K562 (cell line): ENCODE results near the gene MEX3A. TPM values are rescaled to one million over a fixed set of nuclear protein-coding genes. Genes with fewer than 3 reads are reported as not detected.

Experiments used
- ATAC-seq: fragments of 200-7000 bp; cut with Tn5 transposase; 3 replicates; pipeline ENCODE4 v1.9.1; 2020; ENCODE audit warnings: moderate library complexity
- BruUV-seq: library from RNA; stranded (reverse); fragments of 400-500 nt; replicated peaks from 2 replicates; lab custom pipeline; 2021; lab: Mats Ljungman, UMichigan
- CTCF ChIA-PET: fragments of 300-600 bp; formaldehyde crosslinking; extraction: SDS; loops from one replicate; lab custom pipeline; 2021; ENCODE audit warnings: low intra/inter-chr PET ratio; lab: Yijun Ruan, JAX
- POLR2A ChIA-PET: fragments of 300-600, 350-650 bp; sonication (Branson Sonifier 250); formaldehyde crosslinking; extraction: SDS; loops from one replicate; lab custom pipeline; 2021; ENCODE audit warnings: antibody characterized with exemption, inconsistent platforms; lab: Yijun Ruan, JAX
- DNase-seq, 4 experiments: peaks; one replicate each; pipeline versions ENCODE4 v3.0.0 to v3.0.0-alpha.2; 2011 to 2018; ENCODE audit warnings: low spot score in 3 of 4, mixed read lengths in 3 of 4; ENCODE audit errors: extremely low read depth in 1 of 4
- FAIRE-seq: peaks from 2 replicates; lab custom pipeline; 2011; peaks lifted over from hg19 to GRCh38; lab: Jason Lieb, UNC
- H2AFZ ChIP-seq: 2 replicates; pipeline ENCODE4 v1.6.0; 2011; ENCODE audit warnings: low read depth, low read length, control low read depth, inconsistent platforms
- H3K27ac ChIP-seq: fragments of 200-600 bp; 3 replicates; pipeline ENCODE4 v1.8.0; 2011; ENCODE audit warnings: low read depth, mild to moderate bottlenecking, control low read depth, inconsistent platforms, low read length, moderate library complexity, mixed read lengths; ENCODE audit errors: extremely low read depth
- H3K27me3 ChIP-seq, 2 experiments: fragments of 300-600 bp in 1 of 2; 2 replicates in 1 of 2; 3 replicates in 1 of 2; pipeline versions ENCODE4 v1.6.0 to v1.8.0; 2011; ENCODE audit warnings: inconsistent platforms in 2 of 2, low read length in 2 of 2, mild to moderate bottlenecking in 1 of 2, mixed read lengths in 1 of 2, moderate library complexity in 1 of 2; ENCODE audit not compliant: control insufficient read depth in 2 of 2, insufficient read depth in 2 of 2
- H3K36me3 ChIP-seq: fragments of 300-600 bp; 3 replicates; pipeline ENCODE4 v1.8.0; 2011; ENCODE audit warnings: mild to moderate bottlenecking, low read length, inconsistent platforms; ENCODE audit not compliant: control insufficient read depth, insufficient read depth
- H3K4me1 ChIP-seq, 2 experiments: fragments of 200-600 bp in 1 of 2; replicated peaks in 1 of 2; 2 replicates in 1 of 2; 3 replicates in 1 of 2; pipeline versions ENCODE4 v1.5.1 to v1.8.0; 2011; ENCODE audit warnings: inconsistent platforms in 2 of 2, low read length in 2 of 2, mild to moderate bottlenecking in 1 of 2, mixed read lengths in 1 of 2, moderate library complexity in 1 of 2; ENCODE audit not compliant: control insufficient read depth in 2 of 2, insufficient read depth in 2 of 2
- H3K4me2 ChIP-seq: 2 replicates; pipeline ENCODE4 v1.6.1; 2011; ENCODE audit warnings: low read length, control low read depth, inconsistent platforms, mixed read lengths; ENCODE audit not compliant: insufficient read depth
- H3K4me3 ChIP-seq: fragments of 200-600 bp; sonication (generic), shearing (Covaris generic); 2 replicates; pipeline ENCODE4 v1.5.1; 2016; ENCODE audit warnings: control low read depth, inconsistent platforms
- H3K79me2 ChIP-seq: fragments of 200-600 bp; 3 replicates; pipeline ENCODE4 v1.8.0; 2011; ENCODE audit warnings: low read length, inconsistent platforms; ENCODE audit not compliant: control insufficient read depth, insufficient read depth
- H3K9ac ChIP-seq, 2 experiments: 2 replicates each; pipeline versions ENCODE4 v1.6.0 to v1.6.1; 2011; ENCODE audit warnings: low read depth in 2 of 2, low read length in 2 of 2, control low read depth in 1 of 2, inconsistent platforms in 1 of 2, mild to moderate bottlenecking in 1 of 2, mixed read lengths in 1 of 2; ENCODE audit not compliant: insufficient read depth in 1 of 2
- H3K9me1 ChIP-seq: one replicate; pipeline ENCODE4 v1.6.0; 2011; ENCODE audit warnings: inconsistent platforms, mild to moderate bottlenecking, low read length, moderate library complexity; ENCODE audit not compliant: control insufficient read depth, insufficient read depth
- H3K9me3 ChIP-seq: replicated peaks from 2 replicates; pipeline ENCODE4 v1.5.1; 2011; ENCODE audit warnings: low read depth, low read length, inconsistent platforms; ENCODE audit not compliant: control insufficient read depth, insufficient read depth
- H4K20me1 ChIP-seq: replicated peaks from 2 replicates; pipeline ENCODE4 v1.6.1; 2011; ENCODE audit warnings: low read length, inconsistent platforms, mixed read lengths; ENCODE audit not compliant: control insufficient read depth, insufficient read depth
- ARID1B ChIP-seq: fragments of 450-650 bp; IDR thresholded peaks from 2 replicates; pipeline ENCODE4 v1.6.1; 2016; ENCODE audit warnings: antibody characterized with exemption, mild to moderate bottlenecking, inconsistent platforms
- ASH1L ChIP-seq: fragments of 450-650 bp; IDR thresholded peaks from 2 replicates; pipeline ENCODE4 v1.6.1; 2018; ENCODE audit warnings: borderline replicate concordance, mild to moderate bottlenecking, low read depth; ENCODE audit not compliant: partially characterized antibody
- BACH1 ChIP-seq: fragments of 200-800 bp; sonication (Bioruptor generic); IDR thresholded peaks from 2 replicates; pipeline ENCODE4 v1.6.1; 2016; ENCODE audit warnings: missing genetic modification characterization, missing compliant biosample characterization
- BRD9 ChIP-seq: fragments of 450-650 bp; IDR thresholded peaks from 2 replicates; pipeline ENCODE4 v1.6.1; 2018; ENCODE audit warnings: low read depth; ENCODE audit not compliant: partially characterized antibody
- CXXC5 ChIP-seq: fragments of 250-450 bp; sonication (Bioruptor Pico); IDR thresholded peaks from 2 replicates; pipeline ENCODE4 v1.8.0; 2022; ENCODE audit warnings: inconsistent platforms, mild to moderate bottlenecking, moderate library complexity
- FOXA1 ChIP-seq: fragments of 450-650 bp; IDR thresholded peaks from 2 replicates; pipeline ENCODE4 v1.6.1; 2016; ENCODE audit warnings: mild to moderate bottlenecking, borderline replicate concordance
- HDAC1 ChIP-seq, 2 experiments: fragments of 450-650 bp; IDR thresholded peaks; 2 replicates each; pipeline ENCODE4 v1.6.1; 2016 to 2017; ENCODE audit warnings: inconsistent platforms in 1 of 2, mild to moderate bottlenecking in 1 of 2, moderate library complexity in 1 of 2
- JUN ChIP-seq, 2 experiments: sonication (generic) in 1 of 2; formaldehyde crosslinking in 1 of 2; IDR thresholded peaks; 2 replicates each; pipeline versions ENCODE4 v1.6.1 to v1.8.0; 2012 to 2022; ENCODE audit warnings: borderline replicate concordance in 2 of 2, mild to moderate bottlenecking in 2 of 2, improper control_type of control experiment in 1 of 2, low read depth in 1 of 2, low read length in 1 of 2, missing genetic modification reagents in 1 of 2
- MAFG ChIP-seq: fragments of 450-650 bp; conservative IDR thresholded peaks from 2 replicates; pipeline ENCODE4 v1.6.1; 2016; ENCODE audit warnings: missing genetic modification characterization, missing compliant biosample characterization
- MECOM ChIP-seq: fragments of 250-450 bp; sonication (Bioruptor Pico); IDR thresholded peaks from 2 replicates; pipeline ENCODE4 v1.8.0; 2022; ENCODE audit warnings: inconsistent platforms
- NRF1 ChIP-seq, 2 experiments: fragments of 450-650 bp; IDR thresholded peaks in 1 of 2; conservative IDR thresholded peaks in 1 of 2; 2 replicates each; pipeline ENCODE4 v1.6.1; 2014; ENCODE audit warnings: mild to moderate bottlenecking in 2 of 2
- PHF8 ChIP-seq: fragments of 200-600 bp; sonication (generic); IDR thresholded peaks from 2 replicates; pipeline ENCODE4 v1.6.1; 2012; ENCODE audit warnings: mixed run types, mild to moderate bottlenecking, inconsistent platforms, low read length, moderate library complexity, borderline replicate concordance
- RAD21 ChIP-seq, 2 experiments: fragments of 250-450 bp in 1 of 2; fragments of 450-650 bp in 1 of 2; sonication (Bioruptor Pico) in 1 of 2; formaldehyde crosslinking in 1 of 2; IDR thresholded peaks in 1 of 2; conservative IDR thresholded peaks in 1 of 2; 2 replicates each; pipeline versions ENCODE4 v1.4.0 to v1.8.0; 2020 to 2022; ENCODE audit warnings: mild to moderate bottlenecking in 2 of 2, moderate library complexity in 1 of 2
- SMARCA4 ChIP-seq: fragments of 450-650 bp; IDR thresholded peaks from 2 replicates; pipeline ENCODE4 v1.6.1; 2016
- SPI1 ChIP-seq: IDR thresholded peaks from 2 replicates; pipeline ENCODE4 v1.6.1; 2011; ENCODE audit warnings: low read depth, low read length, control low read depth, borderline replicate concordance
- ZFX ChIP-seq: sonication (generic); formaldehyde crosslinking; IDR thresholded peaks from 2 replicates; pipeline ENCODE4 v1.8.0; 2022; ENCODE audit warnings: mild to moderate bottlenecking, missing genetic modification reagents, moderate library complexity
- ZNF175 ChIP-seq: fragments of 200-800 bp; sonication (Bioruptor generic); IDR thresholded peaks from 2 replicates; pipeline ENCODE4 v1.6.1; 2016; ENCODE audit warnings: low read depth, mild to moderate bottlenecking, missing genetic modification characterization, missing compliant biosample characterization
- ZNF740 ChIP-seq, 3 experiments: fragments of 200-800 bp in 1 of 3; sonication (Bioruptor generic) in 1 of 3; sonication (generic) in 1 of 3; formaldehyde crosslinking in 1 of 3; IDR thresholded peaks; 2 replicates each; pipeline versions ENCODE4 v1.6.1 to v1.8.0; 2016 to 2022; ENCODE audit warnings: mild to moderate bottlenecking in 2 of 3, missing compliant biosample characterization in 2 of 3, missing genetic modification characterization in 2 of 3, missing genetic modification reagents in 1 of 3
- ZNF76 ChIP-seq: fragments of 250-450 bp; sonication (Bioruptor Pico); IDR thresholded peaks from 2 replicates; pipeline ENCODE4 v1.4.0; 2020; ENCODE audit warnings: mild to moderate bottlenecking, moderate library complexity, borderline replicate concordance
- WGBS: fragments of 100-300 bp; shearing (Covaris generic); methylation state at CpG from one replicate; pipeline ENCODE4 v1.1.6; 2016; ENCODE audit warnings: low coverage, mixed read lengths; ENCODE audit not compliant: insufficient coverage; ENCODE audit errors: missing lambda C conversion rate; 5-methylcytosine and 5-hydroxymethylcytosine counted together
- in situ Hi-C: fragments of 300-500 bp; cut with MboI; formaldehyde crosslinking; loops from 4 replicates; pipeline ENCODE4 v1.15.0; 2018; ENCODE audit warnings: inconsistent platforms, mixed read lengths
- intact Hi-C: fragments of 100-400 bp; cut with micrococcal nuclease; formaldehyde crosslinking; loops from 2 replicates; pipeline ENCODE4 v1.14.2; 2022
- polyA plus RNA-seq, 8 experiments: library from polyadenylated mRNA; depleted of rRNA in 4 of 8; stranded (reverse) in 5 of 8; unstranded in 3 of 8; fragments of >200 nt; fragmentation: Nextera tagmentation in 2 of 8; fragmentation: Illumina TruSeq in 1 of 8; extraction: Ambion mirVana in 2 of 8; extraction: Trizol in 1 of 8; gene quantifications; 2 replicates each; pipeline versions ENCODE4 v1.2.1 to v1.2.3, GENCODE V29; 2011 to 2014; ENCODE audit warnings: inconsistent platforms in 1 of 8, missing spikeins in 1 of 8
- total RNA-seq, 7 experiments: library from RNA; depleted of rRNA in 6 of 7; stranded (reverse); fragments of >200 nt in 6 of 7; fragmentation: Illumina TruSeq in 2 of 7; extraction: Trizol in 2 of 7; gene quantifications; 2 replicates each; pipeline versions ENCODE4 v1.2.1 to v1.2.3, GENCODE V29; 2011 to 2021; ENCODE audit warnings: low replicate concordance in 1 of 7

The MEX3A gene
- total and polyA plus RNA-seq, 9 of the 15 experiments (the other 6 are each of a cell fraction or from before 2014, with no cell fraction given), result 0.36 to 13.7 (median 5.2) TPM

GRCh38 chr1:156122519-156123355 is 40.5 kb upstream of the MEX3A start:
- ATAC-seq (peak; percentile 32), FAIRE-seq (peak; percentile 42), DNase-seq (peak; percentile 55 to 84 (median 63))
- in situ Hi-C loops, result no loop called here
- Histone ChIP-seq H3K79me2 (peaks cover 98% of the 10 kb centered on the region), H3K9me3 (no peaks in the 10 kb centered on the region), H3K9me1 (peaks cover 8% of the 10 kb centered on the region), H3K4me2 (peak overlapping the region; percentile 85), H3K27ac (peak overlapping the region; percentile 99), H3K36me3 (peaks cover 35% of the 10 kb centered on the region; the same call in 2 of the 3 replicates), H3K4me3 (peak overlapping the region; percentile 31), H3K27me3 (no peaks in the 10 kb centered on the region), H2AFZ (peak overlapping the region; percentile 25), H4K20me1 (peaks cover 36% of the 10 kb centered on the region), H3K9ac (peak overlapping the region; percentile 89 to 96), H3K4me1 (peaks cover 84 to 89% of the 10 kb centered on the region in 2 experiments)
- CTCF ChIA-PET, result interaction anchor here (1.9 kb wide), 1 partner anchor 26 kb away, joined by 4 read pairs; no protein-coding TSS in a partner anchor
- POLR2A ChIA-PET, result interaction anchor here (0.6 to 3.8 kb wide), 16 partner anchors 8 to 157 kb away, joined by 3 to 25 read pairs (median 4); partner anchors contain the start of genes LMNA and PAQR6
- no TSS peak for BruUV-seq
- WGBS, result 6% methylated on average over 12 of the region's 14 CpGs
- intact Hi-C loops, result loop anchor here (1.0 to 10.0 kb wide), 2 partner anchors 8 to 188 kb away; partner anchors contain the start of genes KHDC4 and LMNA
- TF ChIP-seq JUN (IDR thresholded peaks at IDR 0.05; ENCODE audit: borderline replicate concordance, low read depth, low read length), result peak; percentile 48; the same call in 1 of the 2 replicates
- no peak for TF ChIP-seq JUN (CRISPR knock-in tag; IDR thresholded peaks at IDR 0.05; ENCODE audit: borderline replicate concordance)
- TF ChIP-seq ZNF740 (CRISPR knock-in tag; IDR thresholded peaks at IDR 0.05), result peak; percentile 51; the same call in 1 of the 2 replicates
- 0 out of 4 replicates have a peak, but pooled peaks of 1 of the 2 experiments have one; percentile 38 for TF ChIP-seq ZNF740 (tag; IDR thresholded peaks at IDR 0.05)
- TF ChIP-seq BRD9, result peak; percentile 47
- TF ChIP-seq ARID1B, result peak; percentile 74
- no peak for TF ChIP-seq ZNF175 (CRISPR knock-in tag)
- TF ChIP-seq ZNF76 (CRISPR knock-in tag), result no peak
- peak; percentile 12; the same call in 1 of the 2 replicates for TF ChIP-seq PHF8
- peak; percentile 92 for TF ChIP-seq BACH1 (tag)
- peak in 1 of 2 experiments; percentile 46; a peak in 1 of 4 replicates for TF ChIP-seq HDAC1 (IDR thresholded peaks at IDR 0.05)
- 0 out of 2 replicates have a peak, but pooled peaks have one; percentile 8 for TF ChIP-seq MECOM (CRISPR knock-in tag)
- peak; percentile 66; the same call in 1 of the 2 replicates for TF ChIP-seq SPI1
- no peak for TF ChIP-seq FOXA1
- no peak for TF ChIP-seq ASH1L
- TF ChIP-seq RAD21 (CRISPR knock-in tag; conservative IDR thresholded peaks at IDR 0.05 in 1 of 2, IDR thresholded peaks at IDR 0.05 in 1 of 2), result peak in 1 of 2 experiments; percentile 42; a peak in 2 of 4 replicates
- peak; percentile 91 for TF ChIP-seq MAFG (tag)
- 0 out of 4 replicates have a peak, but pooled peaks of 1 of the 2 experiments have one; percentile 13 for TF ChIP-seq NRF1 (conservative IDR thresholded peaks at IDR 0.05 in 1 of 2, IDR thresholded peaks at IDR 0.05 in 1 of 2)
- peak; percentile 25 for TF ChIP-seq ZFX (CRISPR knock-in tag)
- peak; percentile 69 for TF ChIP-seq SMARCA4
- TF ChIP-seq CXXC5 (CRISPR knock-in tag), result peak; percentile 14
